Hepatocyte (in vitro differentiated cells): ENCODE data around the gene RCOR3.
"Not testable (repeated sequence)": the region's sequence is repeated elsewhere in the genome, so short reads cannot be mapped to it uniquely, and the experiment has no call there.

ENCODE experiments used
- EZH2 ChIP-seq: fragments of 200-600 bp; sonication (generic); IDR thresholded peaks from 2 replicates; pipeline ENCODE4 v1.6.1; 2016; ENCODE audit warnings: antibody characterized with exemption, mild to moderate bottlenecking, borderline replicate concordance
- TF ChIP-seq, protein P1 (sequence below): fragments of 200-600 bp; sonication (generic); IDR thresholded peaks from 2 replicates; pipeline ENCODE4 v1.5.1; 2016; ENCODE audit warnings: antibody characterized with exemption, mild to moderate bottlenecking; ENCODE audit not compliant: poor library complexity

- TF ChIP-seq, protein P1, sequence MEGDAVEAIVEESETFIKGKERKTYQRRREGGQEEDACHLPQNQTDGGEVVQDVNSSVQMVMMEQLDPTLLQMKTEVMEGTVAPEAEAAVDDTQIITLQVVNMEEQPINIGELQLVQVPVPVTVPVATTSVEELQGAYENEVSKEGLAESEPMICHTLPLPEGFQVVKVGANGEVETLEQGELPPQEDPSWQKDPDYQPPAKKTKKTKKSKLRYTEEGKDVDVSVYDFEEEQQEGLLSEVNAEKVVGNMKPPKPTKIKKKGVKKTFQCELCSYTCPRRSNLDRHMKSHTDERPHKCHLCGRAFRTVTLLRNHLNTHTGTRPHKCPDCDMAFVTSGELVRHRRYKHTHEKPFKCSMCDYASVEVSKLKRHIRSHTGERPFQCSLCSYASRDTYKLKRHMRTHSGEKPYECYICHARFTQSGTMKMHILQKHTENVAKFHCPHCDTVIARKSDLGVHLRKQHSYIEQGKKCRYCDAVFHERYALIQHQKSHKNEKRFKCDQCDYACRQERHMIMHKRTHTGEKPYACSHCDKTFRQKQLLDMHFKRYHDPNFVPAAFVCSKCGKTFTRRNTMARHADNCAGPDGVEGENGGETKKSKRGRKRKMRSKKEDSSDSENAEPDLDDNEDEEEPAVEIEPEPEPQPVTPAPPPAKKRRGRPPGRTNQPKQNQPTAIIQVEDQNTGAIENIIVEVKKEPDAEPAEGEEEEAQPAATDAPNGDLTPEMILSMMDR, result not testable (repeated sequence)
- not testable (repeated sequence) for TF ChIP-seq EZH2
Measured at GRCh38 chr1:211263022-211263421, 3.9 kb downstream of the RCOR3 start.
